GM21515 (cell line): Measurements from ENCODE around the gene RELL2.
"Not testable (repeated sequence)": the region's sequence is repeated elsewhere in the genome, so short reads cannot be mapped to it uniquely, and the experiment has no call there.

Source experiments
- ATAC-seq: cut with Tn5 transposase; IDR thresholded peaks from one replicate; pipeline ENCODE4 v1.9.1; 2021; ENCODE audit not compliant: unreplicated experiment

Gene RELL2

GRCh38 chr5:141636413-141637122, at the start of gene RELL2, which contains the start of gene HDAC3:
Gene RELL2, plus strand, starts transcription at chr5:141636997. Its CDS starts 1,229 bp downstream, at chr5:141638226.
Gene HDAC3, minus strand, starts transcription at chr5:141636849. Its CDS starts 59 bp downstream, at chr5:141636790.
- peak; percentile 65 for ATAC-seq

- no peak for ATAC-seq
Observed at GRCh38 chr5:141590127-141590526, 46.7 kb upstream of the RELL2 start.

GRCh38 chr5:141596867-141597266, 39.9 kb upstream of the RELL2 start:
- no peak for ATAC-seq

- ATAC-seq = no peak
Observed at GRCh38 chr5:141597394-141597793, 39.4 kb upstream of the RELL2 start.

GRCh38 chr5:141597814-141598213, 39.0 kb upstream of the RELL2 start:
- ATAC-seq = no peak

GRCh38 chr5:141598391-141599345, 38.1 kb upstream of the RELL2 start:
- peak; percentile 46 for ATAC-seq

- ATAC-seq = no peak
Observed at GRCh38 chr5:141602606-141603005, 34.2 kb upstream of the RELL2 start.

- ATAC-seq = no peak
Observed at GRCh38 chr5:141603923-141604717, 32.7 kb upstream of the RELL2 start.

- peak; percentile 95 for ATAC-seq
Observed at GRCh38 chr5:141605523-141606277, 31.1 kb upstream of the RELL2 start.

GRCh38 chr5:141608046-141608445, 28.8 kb upstream of the RELL2 start:
- ATAC-seq = no peak

- ATAC-seq = no peak
Observed at GRCh38 chr5:141608557-141608956, 28.2 kb upstream of the RELL2 start.

GRCh38 chr5:141609044-141609443, 27.8 kb upstream of the RELL2 start:
- ATAC-seq = no peak

- ATAC-seq = not testable (repeated sequence)
Observed at GRCh38 chr5:141609921-141610320, 26.9 kb upstream of the RELL2 start.

- ATAC-seq = no peak
Observed at GRCh38 chr5:141611289-141611688, 25.5 kb upstream of the RELL2 start.

- no peak for ATAC-seq
Observed at GRCh38 chr5:141613344-141613743, 23.5 kb upstream of the RELL2 start.

GRCh38 chr5:141615991-141616720, 20.6 kb upstream of the RELL2 start:
- no peak for ATAC-seq

- ATAC-seq = no peak
Observed at GRCh38 chr5:141617128-141617527, 19.7 kb upstream of the RELL2 start.

- no peak for ATAC-seq
Observed at GRCh38 chr5:141617682-141618029, 19.1 kb upstream of the RELL2 start.

- ATAC-seq = peak; percentile 28
Observed at GRCh38 chr5:141618030-141618803, 18.6 kb upstream of the RELL2 start.
